GM18511 (cell line): ENCODE results near the gene MYOT.
"Not testable (repeated sequence)": the region's sequence is repeated elsewhere in the genome, so short reads cannot be mapped to it uniquely, and the experiment has no call there.

Experiments
- ATAC-seq: cut with Tn5 transposase; IDR thresholded peaks from one replicate; pipeline ENCODE4 v1.9.1; 2021; ENCODE audit warnings: mild to moderate bottlenecking, moderate library complexity; ENCODE audit not compliant: unreplicated experiment

Gene MYOT

GRCh38 chr5:137853165-137853564 lies 14.5 kb upstream of the MYOT start:
- ATAC-seq, result not testable (repeated sequence)

GRCh38 chr5:137856201-137856600 lies 11.5 kb upstream of the MYOT start:
- ATAC-seq, result no peak

GRCh38 chr5:137856916-137857862 lies 10.5 kb upstream of the MYOT start:
- ATAC-seq, result no peak

- peak; percentile 89 for ATAC-seq
These were observed 9.3 kb upstream of the MYOT start for GRCh38 chr5:137858223-137858916.

- ATAC-seq, result no peak
These were observed 8.7 kb upstream of the MYOT start for GRCh38 chr5:137858954-137859353.

GRCh38 chr5:137862251-137862650 lies 5.4 kb upstream of the MYOT start:
- ATAC-seq, result no peak

- ATAC-seq, result not testable (repeated sequence)
These were observed 4.0 kb upstream of the MYOT start for GRCh38 chr5:137863653-137864052.

- no peak for ATAC-seq
These were observed 895 bp upstream of the MYOT start for GRCh38 chr5:137866541-137867388.

- no peak for ATAC-seq
These were observed 3.1 kb downstream of the MYOT start for GRCh38 chr5:137870647-137871339.

GRCh38 chr5:137871571-137871970 lies 3.9 kb downstream of the MYOT start:
- ATAC-seq, result no peak

- no peak for ATAC-seq
These were observed 4.8 kb downstream of the MYOT start for GRCh38 chr5:137872466-137872865.

GRCh38 chr5:137876101-137876500 lies 8.4 kb downstream of the MYOT start:
- ATAC-seq, result no peak

GRCh38 chr5:137880313-137880712 lies 12.7 kb downstream of the MYOT start:
- no peak for ATAC-seq

GRCh38 chr5:137887831-137888230 lies 20.2 kb downstream of the MYOT start:
- ATAC-seq, result no peak

GRCh38 chr5:137888466-137888862 lies 20.8 kb downstream of the MYOT start:
- no peak for ATAC-seq

GRCh38 chr5:137888863-137889759 lies 21.5 kb downstream of the MYOT start, which contains the start of gene PKD2L2:
Gene PKD2L2 (plus strand): TSS chr5:137889457. CDS start chr5:137889492, 35 bp downstream.
- peak; percentile 96 for ATAC-seq

- ATAC-seq, result no peak
These were observed 23.2 kb downstream of the MYOT start for GRCh38 chr5:137890845-137891244.

GRCh38 chr5:137891849-137892248 lies 24.2 kb downstream of the MYOT start:
- ATAC-seq, result no peak

GRCh38 chr5:137894586-137894985 lies 26.9 kb downstream of the MYOT start:
- no peak for ATAC-seq
